Subcutaneous adipose tissue (tissue), 4 donors: ENCODE measurements around the gene SEMA6D. TPM values are rescaled to one million over a fixed set of nuclear protein-coding genes. Genes with fewer than 3 reads are reported as not detected.

Experiments used
- total RNA-seq, 4 donors: library from RNA; depleted of rRNA; stranded (reverse); fragments of >200 nt; gene quantifications; one replicate each; pipeline ENCODE4 v1.1.0, GENCODE V29; 2016
- TF ChIP-seq, protein P1 (sequence below): fragments of 450-650 bp; IDR thresholded peaks from one replicate; pipeline ENCODE4 v1.5.1; 2016; ENCODE audit warnings: low read depth, mild to moderate bottlenecking, control low read depth, antibody characterized with exemption, moderate library complexity

The SEMA6D gene, protein sequence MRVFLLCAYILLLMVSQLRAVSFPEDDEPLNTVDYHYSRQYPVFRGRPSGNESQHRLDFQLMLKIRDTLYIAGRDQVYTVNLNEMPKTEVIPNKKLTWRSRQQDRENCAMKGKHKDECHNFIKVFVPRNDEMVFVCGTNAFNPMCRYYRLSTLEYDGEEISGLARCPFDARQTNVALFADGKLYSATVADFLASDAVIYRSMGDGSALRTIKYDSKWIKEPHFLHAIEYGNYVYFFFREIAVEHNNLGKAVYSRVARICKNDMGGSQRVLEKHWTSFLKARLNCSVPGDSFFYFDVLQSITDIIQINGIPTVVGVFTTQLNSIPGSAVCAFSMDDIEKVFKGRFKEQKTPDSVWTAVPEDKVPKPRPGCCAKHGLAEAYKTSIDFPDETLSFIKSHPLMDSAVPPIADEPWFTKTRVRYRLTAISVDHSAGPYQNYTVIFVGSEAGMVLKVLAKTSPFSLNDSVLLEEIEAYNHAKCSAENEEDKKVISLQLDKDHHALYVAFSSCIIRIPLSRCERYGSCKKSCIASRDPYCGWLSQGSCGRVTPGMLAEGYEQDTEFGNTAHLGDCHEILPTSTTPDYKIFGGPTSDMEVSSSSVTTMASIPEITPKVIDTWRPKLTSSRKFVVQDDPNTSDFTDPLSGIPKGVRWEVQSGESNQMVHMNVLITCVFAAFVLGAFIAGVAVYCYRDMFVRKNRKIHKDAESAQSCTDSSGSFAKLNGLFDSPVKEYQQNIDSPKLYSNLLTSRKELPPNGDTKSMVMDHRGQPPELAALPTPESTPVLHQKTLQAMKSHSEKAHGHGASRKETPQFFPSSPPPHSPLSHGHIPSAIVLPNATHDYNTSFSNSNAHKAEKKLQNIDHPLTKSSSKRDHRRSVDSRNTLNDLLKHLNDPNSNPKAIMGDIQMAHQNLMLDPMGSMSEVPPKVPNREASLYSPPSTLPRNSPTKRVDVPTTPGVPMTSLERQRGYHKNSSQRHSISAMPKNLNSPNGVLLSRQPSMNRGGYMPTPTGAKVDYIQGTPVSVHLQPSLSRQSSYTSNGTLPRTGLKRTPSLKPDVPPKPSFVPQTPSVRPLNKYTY
- total RNA-seq = 1 to 10 TPM; 3.7 to 9.6 (median 6.3) TPM

DNA sequence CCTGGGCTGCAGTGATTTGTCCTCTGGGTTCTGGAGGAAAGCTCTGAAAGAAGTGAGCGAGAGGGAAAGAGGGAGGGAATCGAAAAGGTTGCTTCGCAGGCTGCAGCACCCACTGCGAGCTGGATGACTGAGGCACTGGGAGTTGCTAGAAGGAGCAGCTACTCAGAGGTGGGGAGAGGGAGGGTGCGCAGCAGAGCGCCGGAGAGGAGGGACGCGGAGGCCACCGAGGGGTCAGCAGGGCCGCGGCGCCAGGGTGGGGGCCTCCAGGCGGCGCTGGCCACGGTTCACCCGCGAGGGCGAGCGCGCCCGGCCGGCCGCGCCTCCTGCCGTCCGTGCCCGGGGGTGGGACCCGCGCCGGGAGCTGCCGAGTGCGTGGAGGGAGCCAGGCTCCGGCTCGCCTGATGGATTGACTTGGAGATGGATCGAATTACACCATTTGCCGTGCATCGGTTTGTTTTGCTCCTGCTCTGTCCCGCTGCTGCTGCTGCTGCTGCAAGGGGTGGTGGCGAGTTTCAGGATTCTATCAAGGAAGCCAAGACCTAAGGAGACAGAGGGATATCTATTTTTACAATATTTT, at the start of gene SEMA6D:
SEMA6D (plus strand) TSS at position 470 of the 577 bp plus-strand sequence. CDS start 42,294 bp downstream, outside the sequence.
- TF ChIP-seq, protein P1, sequence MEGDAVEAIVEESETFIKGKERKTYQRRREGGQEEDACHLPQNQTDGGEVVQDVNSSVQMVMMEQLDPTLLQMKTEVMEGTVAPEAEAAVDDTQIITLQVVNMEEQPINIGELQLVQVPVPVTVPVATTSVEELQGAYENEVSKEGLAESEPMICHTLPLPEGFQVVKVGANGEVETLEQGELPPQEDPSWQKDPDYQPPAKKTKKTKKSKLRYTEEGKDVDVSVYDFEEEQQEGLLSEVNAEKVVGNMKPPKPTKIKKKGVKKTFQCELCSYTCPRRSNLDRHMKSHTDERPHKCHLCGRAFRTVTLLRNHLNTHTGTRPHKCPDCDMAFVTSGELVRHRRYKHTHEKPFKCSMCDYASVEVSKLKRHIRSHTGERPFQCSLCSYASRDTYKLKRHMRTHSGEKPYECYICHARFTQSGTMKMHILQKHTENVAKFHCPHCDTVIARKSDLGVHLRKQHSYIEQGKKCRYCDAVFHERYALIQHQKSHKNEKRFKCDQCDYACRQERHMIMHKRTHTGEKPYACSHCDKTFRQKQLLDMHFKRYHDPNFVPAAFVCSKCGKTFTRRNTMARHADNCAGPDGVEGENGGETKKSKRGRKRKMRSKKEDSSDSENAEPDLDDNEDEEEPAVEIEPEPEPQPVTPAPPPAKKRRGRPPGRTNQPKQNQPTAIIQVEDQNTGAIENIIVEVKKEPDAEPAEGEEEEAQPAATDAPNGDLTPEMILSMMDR = no peak

DNA sequence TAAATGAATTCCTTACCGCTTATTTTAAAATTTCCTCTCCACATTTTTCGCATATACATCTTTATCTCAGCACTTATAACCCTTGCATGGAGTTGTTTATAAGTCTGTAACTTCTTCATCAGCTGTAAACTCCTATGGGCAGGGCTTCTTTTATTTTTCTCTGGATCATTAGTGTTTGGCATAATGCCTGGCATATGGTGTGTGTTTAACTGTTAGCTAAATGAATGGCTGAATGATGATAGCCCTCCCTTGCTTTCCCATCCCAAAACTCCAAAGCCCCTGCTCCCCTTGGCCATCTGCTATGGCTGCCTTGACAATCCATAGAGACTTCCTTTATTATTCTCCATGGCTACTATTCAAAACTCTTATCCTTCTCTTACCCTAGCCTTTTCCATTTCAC, 48.1 kb upstream of the SEMA6D start:
- TF ChIP-seq, protein P1 = no peak

DNA sequence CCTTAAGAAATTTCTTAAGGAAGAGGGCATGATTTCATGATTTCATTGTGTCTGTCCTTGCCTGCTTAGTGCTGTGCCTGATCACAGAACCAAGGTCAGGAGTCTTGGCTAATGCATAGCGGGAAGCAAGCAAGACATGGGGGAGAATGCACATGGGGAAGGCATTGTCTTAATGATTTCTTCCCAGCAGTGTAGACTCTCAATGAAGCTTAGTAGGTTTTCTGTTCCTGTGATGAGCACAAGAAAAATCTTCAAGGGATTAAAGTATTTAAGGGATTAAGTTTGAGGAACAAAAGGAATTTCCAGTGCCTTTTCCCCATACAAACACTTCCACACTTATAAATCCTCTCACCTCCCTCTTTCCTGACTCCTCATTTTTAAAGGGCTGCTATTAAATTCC, 46.9 kb upstream of the SEMA6D start:
- TF ChIP-seq, protein P1 = no peak

DNA sequence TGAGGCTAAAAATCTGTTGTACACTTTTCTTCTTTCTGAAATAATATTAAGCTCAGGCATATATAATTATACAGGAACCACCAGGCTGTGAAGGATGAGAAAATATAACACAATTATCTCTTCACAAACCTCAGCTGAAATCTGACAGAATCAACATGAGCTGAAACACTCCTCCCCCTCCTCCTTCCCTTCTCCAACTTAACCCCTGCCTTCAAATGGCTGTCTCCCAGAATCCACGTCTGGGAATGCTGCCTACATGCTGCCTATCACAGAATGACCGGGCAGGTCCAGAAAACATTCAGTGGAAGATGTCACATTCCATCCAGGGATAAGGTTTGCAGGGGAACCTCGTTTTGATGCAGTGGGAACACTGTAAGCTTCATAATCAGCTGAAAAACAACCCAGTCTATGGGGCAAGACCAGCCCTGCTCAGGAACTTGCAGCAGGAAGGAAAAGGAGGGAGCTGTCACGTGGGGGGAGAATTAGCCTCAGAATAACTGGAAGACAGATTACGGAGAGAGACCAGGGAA, 44.0 kb upstream of the SEMA6D start:
- TF ChIP-seq, protein P1 = no peak

DNA sequence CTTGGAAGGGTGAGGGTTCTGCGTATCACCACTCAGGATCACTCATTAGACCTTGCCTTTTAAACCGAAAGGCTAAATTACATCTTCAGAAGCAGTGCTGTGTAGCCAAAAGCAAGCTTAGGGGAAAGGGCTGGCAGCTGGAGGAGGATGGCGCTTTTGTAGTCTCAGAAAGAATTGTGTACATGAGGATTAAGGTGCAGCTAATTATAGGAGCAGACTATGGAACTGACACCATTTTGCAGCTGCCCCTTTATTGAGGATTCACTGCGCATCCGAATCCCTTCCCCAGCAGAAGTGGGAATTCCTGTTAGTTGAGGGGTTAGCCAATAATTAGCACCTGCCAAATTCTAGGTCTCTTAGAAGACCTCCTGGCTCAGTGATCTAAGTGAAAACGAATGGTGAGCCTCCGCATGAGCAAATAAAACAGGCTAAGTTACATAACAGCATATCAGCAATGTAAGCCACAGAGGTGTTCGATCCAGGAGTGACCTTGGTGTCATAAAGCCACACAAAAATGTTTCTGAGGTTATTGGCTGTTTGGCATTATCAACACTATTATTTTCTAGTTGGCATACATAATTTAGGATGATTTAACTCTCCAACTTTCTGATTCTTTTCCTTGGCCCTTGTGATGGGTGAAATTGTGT, 42.6 kb upstream of the SEMA6D start:
- TF ChIP-seq, protein P1 = no peak

DNA sequence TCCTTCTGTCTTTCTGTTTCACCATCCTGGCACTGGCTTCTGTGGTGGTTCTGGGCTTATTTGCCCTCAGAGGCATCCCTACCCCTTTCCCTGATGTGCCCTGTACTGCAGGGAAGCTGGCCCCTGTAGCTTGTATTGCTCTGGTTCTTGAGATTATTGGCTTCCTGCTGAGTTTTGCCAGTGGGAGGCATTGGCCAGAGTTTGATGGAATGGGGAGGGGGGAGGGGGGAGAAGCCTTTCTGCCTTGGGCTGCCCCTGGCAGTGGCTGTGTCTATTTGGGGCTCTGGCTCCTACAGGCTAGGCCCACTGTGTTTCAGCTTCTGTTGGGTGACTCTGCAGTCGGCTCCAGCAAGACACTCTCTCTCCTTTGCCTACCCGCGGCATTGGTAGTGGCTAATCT, 41.6 kb upstream of the SEMA6D start:
- TF ChIP-seq, protein P1 = no peak
